ENCODE results near the gene USP40.

DNA sequence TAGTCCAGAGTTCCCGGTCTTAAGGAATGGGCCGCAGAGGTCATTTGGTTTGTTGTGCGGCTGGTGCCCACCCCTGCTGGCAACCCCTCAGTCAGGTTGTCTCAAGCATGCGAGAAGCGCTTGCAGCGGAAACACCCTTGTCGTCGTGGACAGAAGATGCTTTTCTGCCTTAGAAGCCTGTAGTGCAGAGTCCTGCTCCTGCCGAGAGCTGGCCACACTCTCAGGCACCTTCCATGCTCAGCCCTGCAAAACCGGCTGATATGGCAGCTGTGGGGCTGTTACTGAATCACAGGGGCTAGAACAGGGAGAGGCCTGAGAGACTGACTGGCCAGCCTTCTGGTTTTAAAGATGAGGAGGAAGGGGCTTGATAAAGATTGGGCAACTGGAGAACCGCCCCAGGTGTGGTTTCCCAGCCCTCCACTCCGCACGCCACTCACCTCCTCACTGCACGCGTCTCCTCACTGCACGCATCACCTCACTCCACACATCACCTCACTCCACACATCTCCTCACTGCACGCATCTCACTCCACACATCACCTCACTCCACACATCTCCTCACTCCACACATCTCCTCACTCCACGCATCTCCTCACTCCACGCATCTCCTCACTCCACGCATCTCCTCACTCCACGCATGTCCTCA lies 103.6 kb downstream of the USP40 start:
- TF ChIP-seq, protein P1, sequence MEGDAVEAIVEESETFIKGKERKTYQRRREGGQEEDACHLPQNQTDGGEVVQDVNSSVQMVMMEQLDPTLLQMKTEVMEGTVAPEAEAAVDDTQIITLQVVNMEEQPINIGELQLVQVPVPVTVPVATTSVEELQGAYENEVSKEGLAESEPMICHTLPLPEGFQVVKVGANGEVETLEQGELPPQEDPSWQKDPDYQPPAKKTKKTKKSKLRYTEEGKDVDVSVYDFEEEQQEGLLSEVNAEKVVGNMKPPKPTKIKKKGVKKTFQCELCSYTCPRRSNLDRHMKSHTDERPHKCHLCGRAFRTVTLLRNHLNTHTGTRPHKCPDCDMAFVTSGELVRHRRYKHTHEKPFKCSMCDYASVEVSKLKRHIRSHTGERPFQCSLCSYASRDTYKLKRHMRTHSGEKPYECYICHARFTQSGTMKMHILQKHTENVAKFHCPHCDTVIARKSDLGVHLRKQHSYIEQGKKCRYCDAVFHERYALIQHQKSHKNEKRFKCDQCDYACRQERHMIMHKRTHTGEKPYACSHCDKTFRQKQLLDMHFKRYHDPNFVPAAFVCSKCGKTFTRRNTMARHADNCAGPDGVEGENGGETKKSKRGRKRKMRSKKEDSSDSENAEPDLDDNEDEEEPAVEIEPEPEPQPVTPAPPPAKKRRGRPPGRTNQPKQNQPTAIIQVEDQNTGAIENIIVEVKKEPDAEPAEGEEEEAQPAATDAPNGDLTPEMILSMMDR (IDR thresholded peaks at IDR 0.05): no peak
- no peak for TF ChIP-seq EZH2 (IDR thresholded peaks at IDR 0.05)
- TF ChIP-seq EZH2phosphoT487 (IDR thresholded peaks at IDR 0.05): no peak
